GM18498 (cell line): ENCODE data around the gene CIP2A.
A peak's percentile ranks its signal among the peaks of the same experiment; 100 is the strongest.
"Not testable (repeated sequence)": the region's sequence is repeated elsewhere in the genome, so short reads cannot be mapped to it uniquely, and the experiment has no call there.

ENCODE experiments used
- ATAC-seq: cut with Tn5 transposase; IDR thresholded peaks from one replicate; pipeline ENCODE4 v1.9.1; 2021; ENCODE audit warnings: mild to moderate bottlenecking, moderate library complexity; ENCODE audit not compliant: unreplicated experiment

The CIP2A gene

GRCh38 chr3:108589081-108589997 lies at the start of gene CIP2A, which contains the start of gene DZIP3:
TSS of gene CIP2A (minus strand) at chr3:108589438. CDS start at chr3:108589375, 63 bp downstream.
TSS of gene DZIP3 (plus strand) at chr3:108589722. CDS start at chr3:108605407, 15,685 bp downstream.
- ATAC-seq, result peak; percentile 94

GRCh38 chr3:108629974-108630373 lies 40.7 kb upstream of the CIP2A start:
- ATAC-seq, result no peak

- ATAC-seq, result no peak
These were observed 34.3 kb upstream of the CIP2A start for GRCh38 chr3:108623504-108623903.

GRCh38 chr3:108620250-108620649 lies 31.0 kb upstream of the CIP2A start:
- ATAC-seq, result no peak

- not testable (repeated sequence) for ATAC-seq
These were observed 26.9 kb upstream of the CIP2A start for GRCh38 chr3:108616090-108616489.

- ATAC-seq, result no peak
These were observed 21.4 kb upstream of the CIP2A start for GRCh38 chr3:108610651-108611050.

- no peak for ATAC-seq
These were observed 19.5 kb upstream of the CIP2A start for GRCh38 chr3:108608750-108609149.

GRCh38 chr3:108605491-108605890 lies 16.3 kb upstream of the CIP2A start:
- no peak for ATAC-seq

- ATAC-seq, result no peak
These were observed 15.8 kb upstream of the CIP2A start for GRCh38 chr3:108605028-108605427.

- ATAC-seq, result no peak
These were observed 14.5 kb upstream of the CIP2A start for GRCh38 chr3:108603691-108604090.

- peak; percentile 21 for ATAC-seq
These were observed 13.7 kb upstream of the CIP2A start for GRCh38 chr3:108602935-108603294.

GRCh38 chr3:108602249-108602934 lies 13.2 kb upstream of the CIP2A start:
- ATAC-seq, result peak; percentile 91

GRCh38 chr3:108599677-108600409 lies 10.6 kb upstream of the CIP2A start:
- ATAC-seq, result no peak

GRCh38 chr3:108598375-108598774 lies 9.1 kb upstream of the CIP2A start:
- ATAC-seq, result no peak

- ATAC-seq, result no peak
These were observed 6.1 kb upstream of the CIP2A start for GRCh38 chr3:108595321-108595720.

GRCh38 chr3:108590460-108590859 lies 1.2 kb upstream of the CIP2A start:
- no peak for ATAC-seq

GRCh38 chr3:108589998-108590323 lies 723 bp upstream of the CIP2A start:
- ATAC-seq, result no peak

- no peak for ATAC-seq
These were observed 637 bp downstream of the CIP2A start for GRCh38 chr3:108588601-108589000.

GRCh38 chr3:108578064-108578463 lies 11.2 kb downstream of the CIP2A start:
- no peak for ATAC-seq

- ATAC-seq, result no peak
These were observed 19.9 kb downstream of the CIP2A start for GRCh38 chr3:108569336-108569735.

GRCh38 chr3:108566599-108566998 lies 22.6 kb downstream of the CIP2A start:
- ATAC-seq, result no peak
